Measurements from ENCODE around the gene ENTHD1. TPM values are rescaled to one million over a fixed set of nuclear protein-coding genes. Genes with fewer than 3 reads are reported as not detected.

The ENTHD1 gene
- total and polyA plus RNA-seq, 9 of the 15 experiments (the other 6 are each of a cell fraction or from before 2014, with no cell fraction given): 0.13 to 0.98 (median 0.35) TPM

DNA sequence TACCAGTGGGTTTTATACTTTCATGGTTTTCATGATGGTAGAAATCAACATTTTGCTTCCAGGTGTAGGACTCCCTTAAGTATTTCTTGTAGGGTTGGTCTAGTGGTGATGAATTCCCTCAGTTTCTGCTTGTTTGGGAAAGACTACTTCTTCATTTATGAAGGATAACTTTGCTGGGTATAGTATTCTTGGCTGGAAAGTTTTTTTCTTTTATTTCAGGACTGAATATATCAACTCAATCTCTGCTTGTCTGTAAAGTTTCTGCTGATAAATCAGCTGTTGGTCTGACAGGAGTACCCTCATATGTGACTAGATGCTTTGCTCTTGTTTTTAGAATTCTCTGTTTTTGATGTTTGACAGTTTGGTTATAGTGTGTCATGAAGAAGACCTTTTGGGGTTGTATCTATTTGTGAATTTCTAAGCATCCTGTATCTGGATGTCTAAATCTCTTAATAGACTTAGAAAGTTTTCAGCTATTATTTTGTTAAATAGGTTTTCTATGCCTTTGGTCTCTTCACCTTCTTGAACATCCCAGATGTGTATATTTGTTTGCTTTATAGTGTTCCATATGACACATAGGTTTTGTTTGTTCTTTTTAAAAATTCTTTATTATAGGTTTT lies 95.9 kb downstream of the ENTHD1 start:
- ATAC-seq (no peak), DNase-seq (ENCODE audit: extremely low read depth in 1 of 4, low spot score in 3 of 4) (no peak), FAIRE-seq (no peak)
- Histone ChIP-seq H3K4me2 (ENCODE audit: insufficient read depth, low read length) (no peak overlapping the region), H3K36me3 (ENCODE audit: control insufficient read depth, insufficient read depth, low read length) (no peaks in the 10 kb centered on the region), H3K9ac (ENCODE audit: insufficient read depth in 1 of 2, low read depth in 2 of 2, low read length in 2 of 2) (no peak overlapping the region), H3K4me1 (replicated peaks in 1 of 2; ENCODE audit: control insufficient read depth in 2 of 2, insufficient read depth in 2 of 2, low read length in 2 of 2) (peaks cover 0 to 12% of the 10 kb centered on the region in 2 experiments; a peak in 2 of 5 replicates), H4K20me1 (replicated peaks; ENCODE audit: control insufficient read depth, insufficient read depth, low read length) (no peaks in the 10 kb centered on the region), H3K79me2 (ENCODE audit: control insufficient read depth, insufficient read depth, low read length) (no peaks in the 10 kb centered on the region), H3K9me3 (replicated peaks; ENCODE audit: control insufficient read depth, insufficient read depth, low read depth, low read length) (peaks cover 11% of the 10 kb centered on the region), H3K9me1 (ENCODE audit: control insufficient read depth, insufficient read depth, low read length) (no peaks in the 10 kb centered on the region), H3K27me3 (ENCODE audit: control insufficient read depth in 2 of 2, insufficient read depth in 2 of 2, low read length in 2 of 2) (no peaks in the 10 kb centered on the region), H2AFZ (ENCODE audit: low read depth, low read length) (no peak overlapping the region), H3K4me3 (no peak overlapping the region), H3K27ac (ENCODE audit: extremely low read depth, low read depth, low read length) (no peak overlapping the region)
- intact Hi-C loops (cut with micrococcal nuclease) (no loop called here), in situ Hi-C loops (cut with MboI) (no loop called here)
- POLR2A ChIA-PET: no interaction called here
- no peak for TF ChIP-seq TFAM (CRISPR knock-in tag; conservative IDR thresholded peaks at IDR 0.05)
- 0 out of 2 replicates have a peak, but pooled peaks have one; percentile 15 for TF ChIP-seq ZFP1 (CRISPR knock-in tag; IDR thresholded peaks at IDR 0.05)
- TF ChIP-seq RBM17 (IDR thresholded peaks at IDR 0.05; ENCODE audit: borderline replicate concordance, low read depth, low read length): no peak
- no peak for TF ChIP-seq NCOA1 (IDR thresholded peaks at IDR 0.05; ENCODE audit: low read depth)
- TF ChIP-seq, protein P1, sequence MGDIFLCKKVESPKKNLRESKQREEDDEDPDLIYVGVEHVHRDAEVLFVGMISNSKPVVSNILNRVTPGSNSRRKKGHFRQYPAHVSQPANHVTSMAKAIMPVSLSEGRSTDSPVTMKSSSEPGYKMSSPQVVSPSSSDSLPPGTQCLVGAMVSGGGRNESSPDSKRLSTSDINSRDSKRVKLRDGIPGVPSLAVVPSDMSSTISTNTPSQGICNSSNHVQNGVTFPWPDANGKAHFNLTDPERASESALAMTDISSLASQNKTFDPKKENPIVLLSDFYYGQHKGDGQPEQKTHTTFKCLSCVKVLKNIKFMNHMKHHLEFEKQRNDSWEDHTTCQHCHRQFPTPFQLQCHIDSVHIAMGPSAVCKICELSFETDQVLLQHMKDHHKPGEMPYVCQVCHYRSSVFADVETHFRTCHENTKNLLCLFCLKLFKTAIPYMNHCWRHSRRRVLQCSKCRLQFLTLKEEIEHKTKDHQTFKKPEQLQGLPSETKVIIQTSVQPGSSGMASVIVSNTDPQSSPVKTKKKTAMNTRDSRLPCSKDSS (IDR thresholded peaks at IDR 0.05; ENCODE audit: low read depth, partially characterized antibody): peak; percentile 36
- CTCF ChIA-PET (ENCODE audit: low intra/inter-chr PET ratio): no interaction called here
- BruUV-seq (replicated peaks): no TSS peak

Measured in K562 (cell line).